CD4-positive, CD25-positive, alpha-beta regulatory T cell (primary cell): ENCODE results near the gene DNAI7. TPM values are rescaled to one million over a fixed set of nuclear protein-coding genes. Genes with fewer than 3 reads are reported as not detected.

Experiments
- ATAC-seq, 2 donors: fragments of 150-1000 bp; cut with Tn5 transposase; one replicate each; pipeline ENCODE4 v1.10.0; 2021; ENCODE audit warnings: low read depth in 2 of 2, moderate number of reproducible peaks in 2 of 2, moderate library complexity in 1 of 2
- DNase-seq, 3 donors: peaks; one replicate each; pipeline versions ENCODE4 v3.0.0 to v3.0.0-alpha.2; 2012 to 2022; ENCODE audit warnings: mixed read lengths in 1 of 3
- H3K27ac ChIP-seq: one replicate; pipeline ENCODE4 v1.7.0; 2013; ENCODE audit warnings: mild to moderate bottlenecking, low read length; ENCODE audit not compliant: insufficient read depth, poor library complexity, severe bottlenecking
- H3K27me3 ChIP-seq: one replicate; pipeline ENCODE4 v1.7.0; 2013; ENCODE audit warnings: low read length; ENCODE audit not compliant: control insufficient read depth, insufficient read depth
- H3K36me3 ChIP-seq: one replicate; pipeline ENCODE4 v1.7.0; 2013; ENCODE audit warnings: mild to moderate bottlenecking, low read length, moderate library complexity; ENCODE audit not compliant: control insufficient read depth, insufficient read depth
- H3K4me1 ChIP-seq: 2 replicates; pipeline ENCODE4 v1.7.0; 2013; ENCODE audit warnings: mild to moderate bottlenecking, low read length; ENCODE audit not compliant: insufficient read depth, control insufficient read depth, poor library complexity, severe bottlenecking
- H3K4me3 ChIP-seq: one replicate; pipeline ENCODE4 v1.7.0; 2013; ENCODE audit warnings: low read depth, mild to moderate bottlenecking, low read length, moderate library complexity
- H3K9me3 ChIP-seq, 2 experiments: 1 replicate in 1 of 2; 2 replicates in 1 of 2; pipeline ENCODE4 v1.7.0; 2013; ENCODE audit warnings: low read length in 2 of 2, mild to moderate bottlenecking in 1 of 2, moderate library complexity in 1 of 2; ENCODE audit not compliant: control insufficient read depth in 2 of 2
- H3K27ac Mint-ChIP-seq, 3 donors: one replicate each; pipeline ENCODE4 v1.8.0; 2020 to 2022; ENCODE audit warnings: mild to moderate bottlenecking in 3 of 3, mixed read lengths in 3 of 3, moderate library complexity in 2 of 3
- H3K27me3 Mint-ChIP-seq: one replicate; pipeline ENCODE4 v1.8.0; 2022; ENCODE audit warnings: mild to moderate bottlenecking, mixed read lengths
- H3K36me3 Mint-ChIP-seq: one replicate; pipeline ENCODE4 v1.8.0; 2020; ENCODE audit warnings: mixed read lengths
- H3K4me1 Mint-ChIP-seq, 4 donors: one replicate each; pipeline ENCODE4 v1.8.0; 2020 to 2022; ENCODE audit warnings: mixed read lengths in 4 of 4, mild to moderate bottlenecking in 1 of 4
- H3K4me3 Mint-ChIP-seq, 4 donors: one replicate each; pipeline ENCODE4 v1.8.0; 2020 to 2022; ENCODE audit warnings: mild to moderate bottlenecking in 4 of 4, mixed read lengths in 4 of 4, moderate library complexity in 3 of 4
- H3K9me3 Mint-ChIP-seq, 7 donors: one replicate each; pipeline ENCODE4 v1.8.0; 2020 to 2022; ENCODE audit warnings: mixed read lengths in 7 of 7, mild to moderate bottlenecking in 3 of 7, moderate library complexity in 2 of 7
- polyA plus RNA-seq, 4 donors: library from polyadenylated mRNA; unstranded; fragments of 300-500 nt; fragmentation: Illumina TruSeq; gene quantifications; one replicate each; pipeline ENCODE4 v1.2.3, GENCODE V29; 2021
- total RNA-seq: library from RNA; stranded (reverse); gene quantifications from one replicate; pipeline ENCODE4 v1.2.3, GENCODE V29; 2022

The DNAI7 gene
- total and polyA plus RNA-seq, 5 donors from 2014 or later, result 0.07 to 0.25 TPM; not detected in 3

- Mint-ChIP-seq H3K4me3 (no peak overlapping the region), H3K4me1 (peaks cover 0 to 2% (median 0%) of the 10 kb centered on the region in 4 donors), H3K9me3 (peaks cover 0 to 3% (median 0%) of the 10 kb centered on the region in 7 donors), H3K36me3 (peaks cover 37% of the 10 kb centered on the region), H3K27ac (no peak overlapping the region), H3K27me3 (no peaks in the 10 kb centered on the region)
- Histone ChIP-seq H3K9me3 (peaks cover 0 to 3% of the 10 kb centered on the region in 2 experiments), H3K27me3 (no peaks in the 10 kb centered on the region), H3K4me1 (no peaks in the 10 kb centered on the region), H3K27ac (no peak overlapping the region), H3K4me3 (no peak overlapping the region), H3K36me3 (peaks cover 25% of the 10 kb centered on the region)
- no peak for ATAC-seq
- no peak for DNase-seq
These were observed 96.0 kb downstream of the DNAI7 start for GRCh38 chr12:25099010-25099409.

GRCh38 chr12:25089738-25090137 is 105.2 kb downstream of the DNAI7 start:
- H3K27me3 ChIP-seq, result no peaks in the 10 kb centered on the region
- peaks cover 68% of the 10 kb centered on the region for H3K36me3 Mint-ChIP-seq
- no peak overlapping the region for H3K27ac ChIP-seq
- peaks cover 3 to 22% (median 13%) of the 10 kb centered on the region in 4 donors for H3K4me1 Mint-ChIP-seq
- DNase-seq, result peak in 1 of 3 donors; percentile 6
- peak overlapping the region in 1 of 4 donors; percentile 0 for H3K4me3 Mint-ChIP-seq
- H3K9me3 ChIP-seq, result peaks cover 0 to 5% of the 10 kb centered on the region in 2 experiments
- peaks cover 12% of the 10 kb centered on the region for H3K36me3 ChIP-seq
- no peaks in the 10 kb centered on the region for H3K4me1 ChIP-seq
- H3K27me3 Mint-ChIP-seq, result no peaks in the 10 kb centered on the region
- H3K27ac Mint-ChIP-seq, result peak overlapping the region; percentile 22 to 62 (median 60)
- peaks cover 0 to 6% (median 0%) of the 10 kb centered on the region in 7 donors for H3K9me3 Mint-ChIP-seq
- H3K4me3 ChIP-seq, result no peak overlapping the region
- no peak for ATAC-seq

DNA sequence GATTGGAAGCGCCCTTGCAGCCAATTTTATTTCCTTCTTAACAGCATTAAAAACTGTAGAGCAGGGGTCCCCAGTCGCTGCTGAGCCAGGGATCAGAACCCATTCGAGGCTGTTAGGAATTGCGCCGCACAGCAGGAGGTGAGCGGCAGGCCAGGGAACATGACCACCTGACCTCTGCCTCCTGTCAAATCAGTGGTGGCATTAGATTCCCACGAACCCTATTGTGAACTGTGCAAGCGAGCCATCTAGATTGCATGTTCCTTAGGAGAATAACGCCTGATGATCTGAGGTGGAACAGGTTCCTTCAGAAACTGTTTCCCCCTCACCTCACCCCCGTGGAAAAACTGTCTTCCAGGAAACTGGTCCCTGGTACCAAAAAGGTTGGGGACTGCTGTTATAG is 107.4 kb downstream of the DNAI7 start:
- Mint-ChIP-seq H3K9me3 (no peaks in the 10 kb centered on the region), H3K4me1 (peaks cover 7 to 22% (median 13%) of the 10 kb centered on the region in 4 donors), H3K27ac (peak overlapping the region in 1 of 3 donors; percentile 32), H3K27me3 (no peaks in the 10 kb centered on the region), H3K36me3 (peaks cover 58% of the 10 kb centered on the region), H3K4me3 (no peak overlapping the region)
- no peaks in the 10 kb centered on the region for H3K4me1 ChIP-seq
- no peak overlapping the region for H3K27ac ChIP-seq
- H3K9me3 ChIP-seq, result no peaks in the 10 kb centered on the region
- ATAC-seq (no peak), DNase-seq (no peak)
- H3K27me3 ChIP-seq, result no peaks in the 10 kb centered on the region
- H3K4me3 ChIP-seq, result no peak overlapping the region
- peaks cover 14% of the 10 kb centered on the region for H3K36me3 ChIP-seq

- Histone ChIP-seq H3K4me3 (no peak overlapping the region), H3K4me1 (no peaks in the 10 kb centered on the region), H3K27me3 (no peaks in the 10 kb centered on the region), H3K27ac (no peak overlapping the region), H3K36me3 (peaks cover 14% of the 10 kb centered on the region), H3K9me3 (no peaks in the 10 kb centered on the region)
- ATAC-seq (no peak), DNase-seq (no peak)
- peaks cover 39% of the 10 kb centered on the region for H3K36me3 Mint-ChIP-seq
- no peaks in the 10 kb centered on the region for H3K9me3 Mint-ChIP-seq
- peaks cover 6 to 12% (median 9%) of the 10 kb centered on the region in 4 donors for H3K4me1 Mint-ChIP-seq
- H3K4me3 Mint-ChIP-seq, result no peak overlapping the region
- no peaks in the 10 kb centered on the region for H3K27me3 Mint-ChIP-seq
- peak overlapping the region in 1 of 3 donors; percentile 41 for H3K27ac Mint-ChIP-seq
These were observed 110.1 kb downstream of the DNAI7 start for GRCh38 chr12:25084816-25085215.

DNA sequence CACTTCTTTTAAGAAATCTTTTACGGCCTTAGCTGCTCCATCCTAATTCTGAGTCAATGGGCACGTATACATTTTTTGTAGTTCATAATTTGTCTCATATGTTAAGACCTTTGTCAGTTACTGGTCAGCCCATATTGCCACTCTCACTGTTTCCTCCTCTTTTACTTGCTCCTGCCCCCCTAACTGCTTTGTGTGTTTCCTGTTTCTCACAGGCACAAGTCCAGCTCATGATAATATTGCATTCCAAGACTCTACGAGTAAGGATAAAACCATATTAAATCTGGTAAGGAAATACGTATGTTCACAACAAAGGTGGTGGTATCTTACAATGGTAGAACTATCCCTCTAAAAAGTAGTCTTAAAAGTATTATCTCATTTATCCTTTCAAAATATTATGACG is 111.7 kb downstream of the DNAI7 start:
- no peaks in the 10 kb centered on the region for H3K9me3 ChIP-seq
- Mint-ChIP-seq H3K27ac (no peak overlapping the region), H3K9me3 (no peaks in the 10 kb centered on the region), H3K4me3 (no peak overlapping the region), H3K27me3 (no peaks in the 10 kb centered on the region), H3K36me3 (peaks cover 39% of the 10 kb centered on the region), H3K4me1 (peaks cover 0 to 7% (median 5%) of the 10 kb centered on the region in 4 donors)
- no peak for DNase-seq
- no peaks in the 10 kb centered on the region for H3K4me1 ChIP-seq
- H3K36me3 ChIP-seq, result peaks cover 19% of the 10 kb centered on the region
- no peaks in the 10 kb centered on the region for H3K27me3 ChIP-seq
- ATAC-seq, result no peak
- no peak overlapping the region for H3K27ac ChIP-seq
- no peak overlapping the region for H3K4me3 ChIP-seq

GRCh38 chr12:25082628-25083027 is 112.3 kb downstream of the DNAI7 start:
- H3K4me1 Mint-ChIP-seq, result peaks cover 0 to 4% (median 3%) of the 10 kb centered on the region in 4 donors
- H3K4me1 ChIP-seq, result no peaks in the 10 kb centered on the region
- no peak overlapping the region for H3K27ac ChIP-seq
- ATAC-seq (no peak), DNase-seq (no peak)
- H3K27me3 ChIP-seq, result no peaks in the 10 kb centered on the region
- H3K36me3 ChIP-seq, result peaks cover 20% of the 10 kb centered on the region
- no peak overlapping the region for H3K27ac Mint-ChIP-seq
- H3K4me3 Mint-ChIP-seq, result no peak overlapping the region
- no peaks in the 10 kb centered on the region for H3K27me3 Mint-ChIP-seq
- H3K9me3 Mint-ChIP-seq, result no peaks in the 10 kb centered on the region
- peaks cover 33% of the 10 kb centered on the region for H3K36me3 Mint-ChIP-seq
- no peak overlapping the region for H3K4me3 ChIP-seq
- no peaks in the 10 kb centered on the region for H3K9me3 ChIP-seq

GRCh38 chr12:25079393-25079792 is 115.6 kb downstream of the DNAI7 start:
- no peaks in the 10 kb centered on the region for H3K27me3 ChIP-seq
- Mint-ChIP-seq H3K27ac (peak overlapping the region in 1 of 3 donors; percentile 34), H3K9me3 (no peaks in the 10 kb centered on the region), H3K27me3 (no peaks in the 10 kb centered on the region), H3K36me3 (peaks cover 12% of the 10 kb centered on the region), H3K4me1 (peaks cover 0 to 4% (median 2%) of the 10 kb centered on the region in 4 donors), H3K4me3 (no peak overlapping the region)
- no peak overlapping the region for H3K27ac ChIP-seq
- ATAC-seq (no peak), DNase-seq (no peak)
- no peaks in the 10 kb centered on the region for H3K4me1 ChIP-seq
- H3K9me3 ChIP-seq, result no peaks in the 10 kb centered on the region
- no peak overlapping the region for H3K4me3 ChIP-seq
- H3K36me3 ChIP-seq, result peaks cover 13% of the 10 kb centered on the region

DNA sequence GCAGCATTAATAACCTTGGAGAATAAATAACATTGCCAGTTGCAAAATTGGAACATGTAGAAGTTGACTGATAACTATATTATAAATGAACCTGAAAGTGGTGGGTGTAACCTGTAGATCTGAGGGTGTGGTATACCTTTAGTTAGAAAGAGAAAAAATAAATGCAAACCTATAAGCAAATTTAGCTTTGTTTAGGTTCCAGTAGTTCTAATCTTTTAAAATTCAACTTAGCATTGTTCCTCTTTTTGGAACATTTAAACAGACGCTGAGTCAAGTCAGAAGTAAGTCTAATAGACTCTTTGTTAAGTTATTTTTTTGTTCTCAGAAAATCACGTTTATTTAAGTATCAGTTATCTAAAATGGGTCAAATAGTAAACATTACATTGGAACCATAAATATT is 120.0 kb downstream of the DNAI7 start:
- Mint-ChIP-seq H3K9me3 (no peaks in the 10 kb centered on the region), H3K27me3 (no peaks in the 10 kb centered on the region), H3K4me3 (no peak overlapping the region), H3K27ac (no peak overlapping the region), H3K36me3 (peaks cover 37% of the 10 kb centered on the region), H3K4me1 (peaks cover 0 to 20% (median 7%) of the 10 kb centered on the region in 4 donors)
- no peaks in the 10 kb centered on the region for H3K9me3 ChIP-seq
- no peak for DNase-seq
- no peak for ATAC-seq
- peaks cover 7% of the 10 kb centered on the region for H3K36me3 ChIP-seq
- no peaks in the 10 kb centered on the region for H3K4me1 ChIP-seq
- no peak overlapping the region for H3K27ac ChIP-seq
- no peak overlapping the region for H3K4me3 ChIP-seq
- H3K27me3 ChIP-seq, result no peaks in the 10 kb centered on the region
